Activated CD4-positive, alpha-beta T cell treated with anti-CD3 and anti-CD28 coated beads for 36 hours (primary cell): ENCODE results near the gene TPP1. TPM values are rescaled to one million over a fixed set of nuclear protein-coding genes. Genes with fewer than 3 reads are reported as not detected.
A peak's percentile ranks its signal among the peaks of the same experiment; 100 is the strongest.

Experiments used
- ATAC-seq: fragments of 200-7000 bp; cut with Tn5 transposase; one replicate; pipeline ENCODE4 v1.10.0; 2021; ENCODE audit warnings: mild to moderate bottlenecking, moderate library complexity
- CTCF ChIA-PET: fragments of 350-600 bp; sonication (Branson Sonifier 250); formaldehyde crosslinking; loops from one replicate; lab custom pipeline; 2021; ENCODE audit warnings: antibody characterized with exemption; lab: Charles Lee
- POLR2A ChIA-PET: fragments of 350-600 bp; sonication (Branson Sonifier 250); formaldehyde crosslinking; loops from one replicate; lab custom pipeline; 2021; ENCODE audit warnings: antibody characterized with exemption, inconsistent platforms; lab: Charles Lee
- DNase-seq: peaks from one replicate; pipeline ENCODE4 v3.0.0-alpha.2; 2020
- H3K27ac Mint-ChIP-seq: one replicate; pipeline ENCODE4 v1.8.0; 2021; ENCODE audit warnings: mixed read lengths
- H3K27me3 Mint-ChIP-seq: one replicate; pipeline ENCODE4 v1.8.0; 2021; ENCODE audit warnings: mixed read lengths
- H3K36me3 Mint-ChIP-seq: one replicate; pipeline ENCODE4 v1.8.0; 2021; ENCODE audit warnings: low read depth, mixed read lengths
- H3K4me1 Mint-ChIP-seq: one replicate; pipeline ENCODE4 v1.8.0; 2021; ENCODE audit warnings: mixed read lengths
- H3K4me3 Mint-ChIP-seq: one replicate; pipeline ENCODE4 v1.8.0; 2021; ENCODE audit warnings: mild to moderate bottlenecking, moderate library complexity, mixed read lengths
- H3K9me3 Mint-ChIP-seq: one replicate; pipeline ENCODE4 v1.8.0; 2021; ENCODE audit warnings: low read depth, mixed read lengths
- intact Hi-C, 2 experiments: fragments of 100-400 bp; cut with DNase I in 1 of 2; cut with micrococcal nuclease in 1 of 2; formaldehyde crosslinking; loops; one replicate each; pipeline versions ENCODE4 v1.14.2 to v1.15.1; 2022 to 2024; cut with DNase I, micrococcal nuclease
- total RNA-seq, 2 experiments: library from RNA; stranded (reverse); gene quantifications; one replicate each; pipeline ENCODE4 v1.2.3, GENCODE V29; 2021

The TPP1 gene
- 10 to 100 TPM; 38.1 to 47.9 TPM for total RNA-seq

- CTCF ChIA-PET, result interaction anchor here (0.6 to 2.8 kb wide), 13 partner anchors 12 to 1032 kb away, joined by 3 to 19 read pairs (median 4); partner anchors contain the start of gene MRPL17
- intact Hi-C loops, result loop anchor here (1.0 to 10.0 kb wide), 8 partner anchors 16 to 934 kb away; partner anchors contain the start of genes FHIP1B (in 2 of the 2), MRPL17 (in 2 of the 2), ARFIP2 (in 1 of the 2) and ILK (in 1 of the 2)
- peak; percentile 91 for DNase-seq
- Mint-ChIP-seq H3K9me3 (no peaks in the 10 kb centered on the region), H3K27me3 (no peaks in the 10 kb centered on the region), H3K36me3 (peaks cover 15% of the 10 kb centered on the region), H3K27ac (no peak within 1 kb of the TSS), H3K4me1 (peaks cover 8% of the 10 kb centered on the region), H3K4me3 (no peak within 1 kb of the TSS)
- peak; percentile 93 for ATAC-seq
- POLR2A ChIA-PET, result interaction anchor here (1.1 kb wide), 2 partner anchors 51 to 64 kb away, joined by 3 to 4 read pairs; partner anchors contain the start of gene MRPL17
These were observed at the start of gene TPP1 for GRCh38 chr11:6619004-6619745. TSS of gene TPP1 (minus strand) at chr11:6619422. CDS start at chr11:6619400, 22 bp downstream.

- ChIA-PET POLR2A (interaction anchor here (0.6 kb wide), 1 partner anchor 14 kb away, joined by 3 read pairs; no protein-coding TSS in a partner anchor), CTCF (interaction anchor here (0.7 to 2.6 kb wide), 23 partner anchors 8 to 673 kb away, joined by 3 to 17 read pairs (median 5); partner anchors contain the start of genes MRPL17 and TPP1)
- H3K27ac Mint-ChIP-seq, result no peak overlapping the region
- ATAC-seq (peak; percentile 71), DNase-seq (peak; percentile 45)
- H3K27me3 Mint-ChIP-seq, result no peaks in the 10 kb centered on the region
- no peaks in the 10 kb centered on the region for H3K9me3 Mint-ChIP-seq
- intact Hi-C loops, result loop anchor here (1.0 to 2.0 kb wide), 2 partner anchors 49 to 137 kb away; partner anchors contain the start of gene TPP1 (in 2 of the 2)
- H3K4me3 Mint-ChIP-seq, result no peak overlapping the region
- no peaks in the 10 kb centered on the region for H3K36me3 Mint-ChIP-seq
- H3K4me1 Mint-ChIP-seq, result peaks cover 51% of the 10 kb centered on the region
These were observed 48.6 kb upstream of the TPP1 start for GRCh38 chr11:6667733-6668374.

- DNase-seq (peak; percentile 27), ATAC-seq (peak; percentile 62)
- H3K4me3 Mint-ChIP-seq, result no peak overlapping the region
- intact Hi-C loops, result loop anchor here (1.0 to 2.0 kb wide), 2 partner anchors 48 to 59 kb away; partner anchors contain the start of gene TPP1 (in 2 of the 2)
- H3K36me3 Mint-ChIP-seq, result no peaks in the 10 kb centered on the region
- ChIA-PET CTCF (interaction anchor here (0.9 to 2.6 kb wide), 6 partner anchors 8 to 135 kb away, joined by 3 to 15 read pairs (median 6); partner anchors contain the start of genes MRPL17 and TPP1), POLR2A (no interaction called here)
- H3K27me3 Mint-ChIP-seq, result no peaks in the 10 kb centered on the region
- H3K4me1 Mint-ChIP-seq, result peaks cover 39% of the 10 kb centered on the region
- no peaks in the 10 kb centered on the region for H3K9me3 Mint-ChIP-seq
- no peak overlapping the region for H3K27ac Mint-ChIP-seq
These were observed 47.3 kb upstream of the TPP1 start for GRCh38 chr11:6666302-6667183.

- no peaks in the 10 kb centered on the region for H3K9me3 Mint-ChIP-seq
- H3K4me1 Mint-ChIP-seq, result peaks cover 23% of the 10 kb centered on the region
- DNase-seq (no peak), ATAC-seq (no peak)
- intact Hi-C loops, result no loop called here
- no peaks in the 10 kb centered on the region for H3K27me3 Mint-ChIP-seq
- H3K4me3 Mint-ChIP-seq, result no peak overlapping the region
- no peak overlapping the region for H3K27ac Mint-ChIP-seq
- CTCF ChIA-PET, result interaction anchor here (1.1 to 2.3 kb wide), 2 partner anchors 10 to 41 kb away, joined by 3 to 6 read pairs; no protein-coding TSS in a partner anchor
- H3K36me3 Mint-ChIP-seq, result no peaks in the 10 kb centered on the region
- POLR2A ChIA-PET, result no interaction called here
These were observed 45.3 kb upstream of the TPP1 start for GRCh38 chr11:6664551-6664950.

- no peak for DNase-seq
- POLR2A ChIA-PET, result no interaction called here
- H3K4me1 Mint-ChIP-seq, result peaks cover 23% of the 10 kb centered on the region
- no peak overlapping the region for H3K27ac Mint-ChIP-seq
- H3K36me3 Mint-ChIP-seq, result no peaks in the 10 kb centered on the region
- intact Hi-C loops, result no loop called here
- H3K9me3 Mint-ChIP-seq, result no peaks in the 10 kb centered on the region
- H3K27me3 Mint-ChIP-seq, result no peaks in the 10 kb centered on the region
- CTCF ChIA-PET, result interaction anchor here (1.0 to 2.3 kb wide), 3 partner anchors 11 to 67 kb away, joined by 3 to 6 read pairs (median 3); no protein-coding TSS in a partner anchor
- no peak for ATAC-seq
- H3K4me3 Mint-ChIP-seq, result no peak overlapping the region
These were observed 44.7 kb upstream of the TPP1 start for GRCh38 chr11:6663794-6664469.

- no peak overlapping the region for H3K4me3 Mint-ChIP-seq
- ChIA-PET POLR2A (no interaction called here), CTCF (interaction anchor here (0.7 kb wide), 1 partner anchor 49 kb away, joined by 4 read pairs; the partner anchor contains the start of gene TAF10)
- ATAC-seq (no peak), DNase-seq (no peak)
- H3K27ac Mint-ChIP-seq, result no peak overlapping the region
- peaks cover 10% of the 10 kb centered on the region for H3K27me3 Mint-ChIP-seq
- peaks cover 6% of the 10 kb centered on the region for H3K4me1 Mint-ChIP-seq
- intact Hi-C loops, result no loop called here
- no peaks in the 10 kb centered on the region for H3K9me3 Mint-ChIP-seq
- no peaks in the 10 kb centered on the region for H3K36me3 Mint-ChIP-seq
These were observed 41.5 kb upstream of the TPP1 start for GRCh38 chr11:6660712-6661111.

- POLR2A ChIA-PET, result no interaction called here
- intact Hi-C loops, result no loop called here
These were observed 39.4 kb upstream of the TPP1 start for GRCh38 chr11:6658647-6659046.

GRCh38 chr11:6657346-6657745, 38.1 kb upstream of the TPP1 start:
- intact Hi-C loops, result no loop called here
- CTCF ChIA-PET, result interaction anchor here (1.0 to 2.0 kb wide), 9 partner anchors 10 to 278 kb away, joined by 3 to 9 read pairs (median 4); partner anchors contain the start of gene MRPL17
- ATAC-seq, result no peak
- H3K36me3 Mint-ChIP-seq, result no peaks in the 10 kb centered on the region
- H3K27me3 Mint-ChIP-seq, result peaks cover 10% of the 10 kb centered on the region
- no peak overlapping the region for H3K27ac Mint-ChIP-seq
- H3K9me3 Mint-ChIP-seq, result no peaks in the 10 kb centered on the region
- peaks cover 4% of the 10 kb centered on the region for H3K4me1 Mint-ChIP-seq
- H3K4me3 Mint-ChIP-seq, result peak overlapping the region; percentile 6
- POLR2A ChIA-PET, result no interaction called here
- DNase-seq, result no peak

More at GRCh38 chr11:6658647-6659046, 39.4 kb upstream of the TPP1 start:
- CTCF ChIA-PET, result interaction anchor here (1.2 to 2.0 kb wide), 5 partner anchors 9 to 35 kb away, joined by 4 to 13 read pairs (median 5); partner anchors contain the start of gene MRPL17
- H3K4me1 Mint-ChIP-seq, result peaks cover 5% of the 10 kb centered on the region
- H3K4me3 Mint-ChIP-seq, result no peak overlapping the region
- H3K27ac Mint-ChIP-seq, result no peak overlapping the region
- H3K36me3 Mint-ChIP-seq, result no peaks in the 10 kb centered on the region
- DNase-seq (no peak), ATAC-seq (no peak)
- H3K9me3 Mint-ChIP-seq, result no peaks in the 10 kb centered on the region
- H3K27me3 Mint-ChIP-seq, result peaks cover 10% of the 10 kb centered on the region

- ATAC-seq (no peak), DNase-seq (no peak)
- ChIA-PET POLR2A (no interaction called here), CTCF (interaction anchor here (1.0 to 2.0 kb wide), 7 partner anchors 10 to 278 kb away, joined by 3 to 9 read pairs (median 4); partner anchors contain the start of gene MRPL17)
- Mint-ChIP-seq H3K27ac (no peak overlapping the region), H3K4me1 (peaks cover 4% of the 10 kb centered on the region), H3K36me3 (no peaks in the 10 kb centered on the region), H3K9me3 (no peaks in the 10 kb centered on the region), H3K4me3 (peak overlapping the region; percentile 6), H3K27me3 (peaks cover 10% of the 10 kb centered on the region)
- intact Hi-C loops, result no loop called here
These were observed 37.7 kb upstream of the TPP1 start for GRCh38 chr11:6656936-6657335.

- no peak for DNase-seq
- ChIA-PET CTCF (interaction anchor here (1.0 to 1.8 kb wide), 3 partner anchors 12 to 23 kb away, joined by 4 to 9 read pairs (median 6); no protein-coding TSS in a partner anchor), POLR2A (no interaction called here)
- no peaks in the 10 kb centered on the region for H3K9me3 Mint-ChIP-seq
- no peak overlapping the region for H3K27ac Mint-ChIP-seq
- H3K27me3 Mint-ChIP-seq, result peaks cover 10% of the 10 kb centered on the region
- H3K4me1 Mint-ChIP-seq, result peaks cover 4% of the 10 kb centered on the region
- ATAC-seq, result no peak
- peak overlapping the region; percentile 42 for H3K4me3 Mint-ChIP-seq
- intact Hi-C loops, result no loop called here
- H3K36me3 Mint-ChIP-seq, result no peaks in the 10 kb centered on the region
These were observed 37.3 kb upstream of the TPP1 start for GRCh38 chr11:6656584-6656915.
